Measurements from ENCODE around the gene MED16.

GRCh38 chr19:854549-854948 is 38.4 kb downstream of the MED16 start:
- no peak for TF ChIP-seq CTCF (conservative IDR thresholded peaks at IDR 0.05; ENCODE audit: low read depth, low read length)
- TF ChIP-seq USF2 (IDR thresholded peaks at IDR 0.05; ENCODE audit: low read depth, low read length) = no peak
- no peak for TF ChIP-seq CEBPB (IDR thresholded peaks at IDR 0.05; ENCODE audit: low read depth, low read length)
- no peak for TF ChIP-seq POLR2A (IDR thresholded peaks at IDR 0.05; ENCODE audit: low read depth, low read length)
- TF ChIP-seq MAZ (IDR thresholded peaks at IDR 0.05; ENCODE audit: borderline replicate concordance, low read depth, low read length) = no peak
- TF ChIP-seq SMC3 (IDR thresholded peaks at IDR 0.05; ENCODE audit: low read depth, low read length) = no peak
- TF ChIP-seq, protein P1, sequence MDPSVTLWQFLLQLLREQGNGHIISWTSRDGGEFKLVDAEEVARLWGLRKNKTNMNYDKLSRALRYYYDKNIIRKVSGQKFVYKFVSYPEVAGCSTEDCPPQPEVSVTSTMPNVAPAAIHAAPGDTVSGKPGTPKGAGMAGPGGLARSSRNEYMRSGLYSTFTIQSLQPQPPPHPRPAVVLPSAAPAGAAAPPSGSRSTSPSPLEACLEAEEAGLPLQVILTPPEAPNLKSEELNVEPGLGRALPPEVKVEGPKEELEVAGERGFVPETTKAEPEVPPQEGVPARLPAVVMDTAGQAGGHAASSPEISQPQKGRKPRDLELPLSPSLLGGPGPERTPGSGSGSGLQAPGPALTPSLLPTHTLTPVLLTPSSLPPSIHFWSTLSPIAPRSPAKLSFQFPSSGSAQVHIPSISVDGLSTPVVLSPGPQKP (IDR thresholded peaks at IDR 0.05; ENCODE audit: borderline replicate concordance, low read depth, low read length) = no peak
- no peak for TF ChIP-seq RAD21 (IDR thresholded peaks at IDR 0.05; ENCODE audit: low read length)
- no peak for TF ChIP-seq RCOR1 (IDR thresholded peaks at IDR 0.05; ENCODE audit: insufficient replicate concordance, low read length)
- TF ChIP-seq MXI1 (IDR thresholded peaks at IDR 0.05; ENCODE audit: borderline replicate concordance, low read depth, low read length) = no peak
- TF ChIP-seq FOS (IDR thresholded peaks at IDR 0.05; ENCODE audit: low read depth, low read length) = no peak

All from IMR-90 (cell line).